Measurements from ENCODE around the gene FADS2. TPM values are rescaled to one million over a fixed set of nuclear protein-coding genes. Genes with fewer than 3 reads are reported as not detected.

The FADS2 gene
- total and polyA plus RNA-seq, 7 donors = 3.6 to 50.2 (median 21.7) TPM

- TF ChIP-seq POLR2A (IDR thresholded peaks at IDR 0.05) (no peak), POLR2AphosphoS5 (IDR thresholded peaks at IDR 0.05) (no peak), EP300 (IDR thresholded peaks at IDR 0.05) (no peak), CTCF (IDR thresholded peaks at IDR 0.05) (no peak)
- H3K27me3 ChIP-seq = no peaks in the 10 kb centered on the region
- intact Hi-C loops (cut with DNase I) = no loop called here
- H3K4me1 ChIP-seq = no peaks in the 10 kb centered on the region
- H3K4me3 ChIP-seq = no peak overlapping the region
- peaks cover 12 to 56% (median 33%) of the 10 kb centered on the region in 4 donors for H3K36me3 ChIP-seq
- H3K9me3 ChIP-seq = no peaks in the 10 kb centered on the region
- no peak overlapping the region for H3K27ac ChIP-seq
- no peak for DNase-seq
- WGBS, 2 donors = 78 to 80% methylated on average over 13 of the region's 13 CpGs
Observed at GRCh38 chr11:61783717-61784505, 44.2 kb upstream of the FADS2 start.

GRCh38 chr11:61784506-61784805 is 43.6 kb upstream of the FADS2 start:
- 75 to 83% methylated on average over 7 of the region's 7 CpGs for WGBS, 2 donors

GRCh38 chr11:61785837-61786402 is 42.2 kb upstream of the FADS2 start:
- WGBS, 2 donors = 87 to 91% methylated on average over 11 of the region's 11 CpGs
- no peak for TF ChIP-seq POLR2A (IDR thresholded peaks at IDR 0.05)
- peak; percentile 53 for DNase-seq
- Histone ChIP-seq H3K9me3 (no peaks in the 10 kb centered on the region), H3K27ac (no peak overlapping the region), H3K27me3 (no peaks in the 10 kb centered on the region), H3K4me3 (no peak overlapping the region), H3K36me3 (peaks cover 22 to 73% (median 46%) of the 10 kb centered on the region in 4 donors), H3K4me1 (peaks cover 0 to 1% (median under 1%) of the 10 kb centered on the region in 4 donors)
- intact Hi-C loops (cut with DNase I) = no loop called here

More at GRCh38 chr11:61784506-61784805, 43.6 kb upstream of the FADS2 start:
- TF ChIP-seq EP300 (IDR thresholded peaks at IDR 0.05) (no peak), CTCF (IDR thresholded peaks at IDR 0.05) (no peak), POLR2AphosphoS5 (IDR thresholded peaks at IDR 0.05) (no peak), POLR2A (IDR thresholded peaks at IDR 0.05) (no peak)
- no peaks in the 10 kb centered on the region for H3K27me3 ChIP-seq
- H3K4me3 ChIP-seq = no peak overlapping the region
- DNase-seq = no peak
- H3K27ac ChIP-seq = no peak overlapping the region
- intact Hi-C loops (cut with DNase I) = no loop called here
- H3K4me1 ChIP-seq = no peaks in the 10 kb centered on the region
- H3K36me3 ChIP-seq = peaks cover 17 to 62% (median 39%) of the 10 kb centered on the region in 4 donors
- no peaks in the 10 kb centered on the region for H3K9me3 ChIP-seq

GRCh38 chr11:61787928-61788491 is 40.1 kb upstream of the FADS2 start:
- WGBS, 2 donors = 50 to 60% methylated on average over 9 of the region's 9 CpGs
- intact Hi-C loops (cut with DNase I) = no loop called here
- peaks cover 0 to 15% (median 12%) of the 10 kb centered on the region in 4 donors for H3K4me1 ChIP-seq
- no peak for TF ChIP-seq EP300 (IDR thresholded peaks at IDR 0.05)
- no peak for TF ChIP-seq CTCF (IDR thresholded peaks at IDR 0.05)
- no peak for TF ChIP-seq POLR2AphosphoS5 (IDR thresholded peaks at IDR 0.05)
- no peak for TF ChIP-seq POLR2A (IDR thresholded peaks at IDR 0.05)
- peaks cover 22 to 71% (median 46%) of the 10 kb centered on the region in 4 donors for H3K36me3 ChIP-seq
- H3K4me3 ChIP-seq = no peak overlapping the region
- no peak overlapping the region for H3K27ac ChIP-seq
- H3K9me3 ChIP-seq = no peaks in the 10 kb centered on the region
- no peak for DNase-seq
- no peaks in the 10 kb centered on the region for H3K27me3 ChIP-seq

- intact Hi-C loops (cut with DNase I) = loop anchor here (2.0 kb wide), 1 partner anchor 23 kb away; no protein-coding TSS in a partner anchor
- H3K36me3 ChIP-seq = peaks cover 19 to 44% (median 28%) of the 10 kb centered on the region in 4 donors
- H3K27ac ChIP-seq = peak overlapping the region; percentile 92 to 94 (median 93)
- peak; percentile 90 for DNase-seq
- no peaks in the 10 kb centered on the region for H3K27me3 ChIP-seq
- 2 to 4% methylated on average over 14 of the region's 14 CpGs for WGBS, 2 donors
- TF ChIP-seq CTCF (IDR thresholded peaks at IDR 0.05) (no peak), EP300 (IDR thresholded peaks at IDR 0.05) (no peak), POLR2A (IDR thresholded peaks at IDR 0.05) (no peak), POLR2AphosphoS5 (IDR thresholded peaks at IDR 0.05) (peak in 2 of 4 donors; percentile 7 to 14)
- H3K4me3 ChIP-seq = peak overlapping the region; percentile 62 to 89 (median 73)
- peaks cover 0 to 26% (median 19%) of the 10 kb centered on the region in 4 donors for H3K4me1 ChIP-seq
- no peaks in the 10 kb centered on the region for H3K9me3 ChIP-seq
Observed at GRCh38 chr11:61791737-61792309, 36.3 kb upstream of the FADS2 start.
